ENCODE data around the gene LBHD1.
"Not testable (repeated sequence)": the region's sequence is repeated elsewhere in the genome, so short reads cannot be mapped to it uniquely, and the experiment has no call there.

LBHD1 gene

GRCh38 chr11:62664405-62665074, 7.5 kb downstream of the LBHD1 start:
- DNase-seq (ENCODE audit: low read depth), result no peak

GRCh38 chr11:62656796-62657429, 15.2 kb downstream of the LBHD1 start:
- DNase-seq (ENCODE audit: low read depth), result no peak

GRCh38 chr11:62654297-62654696, 17.8 kb downstream of the LBHD1 start:
- no peak for DNase-seq (ENCODE audit: low read depth)

- no peak for DNase-seq (ENCODE audit: low read depth)
These were observed 19.7 kb downstream of the LBHD1 start for GRCh38 chr11:62652161-62653006.

GRCh38 chr11:62650283-62650682, 21.8 kb downstream of the LBHD1 start:
- not testable (repeated sequence) for DNase-seq (ENCODE audit: low read depth)

- no peak for DNase-seq (ENCODE audit: low read depth)
These were observed 22.6 kb downstream of the LBHD1 start for GRCh38 chr11:62649486-62649885.

- no peak for DNase-seq (ENCODE audit: low read depth)
These were observed 23.1 kb downstream of the LBHD1 start for GRCh38 chr11:62648967-62649364.

- DNase-seq (ENCODE audit: low read depth), result no peak
These were observed 23.7 kb downstream of the LBHD1 start for GRCh38 chr11:62648185-62648966.

GRCh38 chr11:62647609-62648005, 24.5 kb downstream of the LBHD1 start:
- DNase-seq (ENCODE audit: low read depth), result no peak

- DNase-seq (ENCODE audit: low read depth), result no peak
These were observed 25.1 kb downstream of the LBHD1 start for GRCh38 chr11:62646825-62647608.

- peak; percentile 86 for DNase-seq (ENCODE audit: low read depth)
These were observed 25.9 kb downstream of the LBHD1 start, which contains the start of gene GANAB for GRCh38 chr11:62645946-62646824. GANAB (minus strand) TSS chr11:62646613; CDS start chr11:62646599, 14 bp downstream.

GRCh38 chr11:62645671-62645945, 26.5 kb downstream of the LBHD1 start:
- no peak for DNase-seq (ENCODE audit: low read depth)

- no peak for DNase-seq (ENCODE audit: low read depth)
These were observed 27.8 kb downstream of the LBHD1 start for GRCh38 chr11:62644220-62644619.

- no peak for DNase-seq (ENCODE audit: low read depth)
These were observed 39.6 kb downstream of the LBHD1 start for GRCh38 chr11:62632492-62632891.

GRCh38 chr11:62627713-62628112, 44.4 kb downstream of the LBHD1 start:
- no peak for DNase-seq (ENCODE audit: low read depth)

GRCh38 chr11:62622476-62623089, 49.5 kb downstream of the LBHD1 start:
- no peak for DNase-seq (ENCODE audit: low read depth)

- DNase-seq (ENCODE audit: low read depth), result peak; percentile 88
These were observed 50.2 kb downstream of the LBHD1 start, which contains the start of gene B3GAT3 for GRCh38 chr11:62621567-62622470. B3GAT3 (minus strand) TSS chr11:62621986; CDS start chr11:62621947, 39 bp downstream.

GRCh38 chr11:62621027-62621566, 51.0 kb downstream of the LBHD1 start:
- DNase-seq (ENCODE audit: low read depth), result no peak
